Thymus (tissue), 11 donors: Measurements from ENCODE around the gene CHL1. TPM values are rescaled to one million over a fixed set of nuclear protein-coding genes. Genes with fewer than 3 reads are reported as not detected.
"Not testable (repeated sequence)": the region's sequence is repeated elsewhere in the genome, so short reads cannot be mapped to it uniquely, and the experiment has no call there.

Experiments
- DNase-seq, 9 donors: peaks; one replicate each; pipeline ENCODE4 v3.0.0-alpha.2; 2013; ENCODE audit warnings: low spot score in 9 of 9, low read depth in 6 of 9, missing footprints in 1 of 9
- H3K27ac ChIP-seq, 2 donors: one replicate each; pipeline ENCODE4 v1.5.1; 2013; ENCODE audit warnings: control low read depth in 1 of 2, low read depth in 1 of 2, low read length in 1 of 2, mild to moderate bottlenecking in 1 of 2, moderate library complexity in 1 of 2
- H3K27me3 ChIP-seq, 2 donors: one replicate each; pipeline ENCODE4 v1.5.1; 2013; ENCODE audit warnings: low read length in 1 of 2; ENCODE audit not compliant: control insufficient read depth in 2 of 2, insufficient read depth in 1 of 2
- H3K36me3 ChIP-seq, 2 donors: one replicate each; pipeline ENCODE4 v1.5.1; 2013; ENCODE audit warnings: low read length in 1 of 2, mild to moderate bottlenecking in 1 of 2, moderate library complexity in 1 of 2; ENCODE audit not compliant: control insufficient read depth in 2 of 2, insufficient read depth in 2 of 2
- H3K4me1 ChIP-seq, 2 donors: one replicate each; pipeline ENCODE4 v1.5.1; 2013; ENCODE audit warnings: low read length in 2 of 2; ENCODE audit not compliant: control insufficient read depth in 2 of 2, insufficient read depth in 2 of 2
- H3K4me3 ChIP-seq, 2 donors: one replicate each; pipeline ENCODE4 v1.5.1; 2013; ENCODE audit warnings: low read length in 2 of 2, control low read depth in 1 of 2, mild to moderate bottlenecking in 1 of 2
- H3K9me3 ChIP-seq, 2 donors: one replicate each; pipeline ENCODE4 v1.5.1; 2013; ENCODE audit warnings: low read length in 1 of 2, mild to moderate bottlenecking in 1 of 2; ENCODE audit not compliant: control insufficient read depth in 2 of 2, insufficient read depth in 1 of 2
- WGBS: extraction: QIAGEN DNeasy Blood & Tissue Kit; methylation state at CpG from one replicate; pipeline ENCODE4 v1.1.7; 2013; 5-methylcytosine and 5-hydroxymethylcytosine counted together
- polyA plus RNA-seq: library from polyadenylated mRNA; stranded (reverse); fragments of 200-250 nt; gene quantifications from one replicate; pipeline ENCODE4 v1.2.3, GENCODE V29; 2013
- total RNA-seq: library from RNA; stranded (reverse); fragments of 120-200 nt; gene quantifications from one replicate; pipeline ENCODE4 v1.2.4, GENCODE V29; 2013
- donor health status: healthy.

The CHL1 gene
- total and polyA plus RNA-seq, 2 donors: 0.66 to 1.5 TPM

GRCh38 chr3:354432-354831 is 157.9 kb downstream of the CHL1 start:
- Histone ChIP-seq H3K4me1 (no peaks in the 10 kb centered on the region), H3K27ac (no peak overlapping the region), H3K4me3 (no peak overlapping the region), H3K36me3 (no peaks in the 10 kb centered on the region), H3K27me3 (no peaks in the 10 kb centered on the region), H3K9me3 (no peaks in the 10 kb centered on the region)
- peak in 6 of 9 donors; percentile 6 to 44 (median 14) for DNase-seq
- 38% methylated on average over 3 of the region's 3 CpGs for whole genome bisulfite sequencing

GRCh38 chr3:355622-356021 is 159.1 kb downstream of the CHL1 start:
- no peak overlapping the region for H3K4me3 ChIP-seq
- H3K36me3 ChIP-seq: no peaks in the 10 kb centered on the region
- H3K27ac ChIP-seq: no peak overlapping the region
- 74% methylated on average over 8 of the region's 8 CpGs for WGBS
- no peaks in the 10 kb centered on the region for H3K9me3 ChIP-seq
- no peak for DNase-seq
- no peaks in the 10 kb centered on the region for H3K4me1 ChIP-seq
- H3K27me3 ChIP-seq: no peaks in the 10 kb centered on the region

GRCh38 chr3:356952-357351 is 160.4 kb downstream of the CHL1 start:
- Histone ChIP-seq H3K27me3 (no peaks in the 10 kb centered on the region), H3K36me3 (no peaks in the 10 kb centered on the region), H3K9me3 (no peaks in the 10 kb centered on the region), H3K4me3 (no peak overlapping the region), H3K27ac (no peak overlapping the region), H3K4me1 (no peaks in the 10 kb centered on the region)
- 72% methylated on average over 4 of the region's 4 CpGs for WGBS
- no peak for DNase-seq

GRCh38 chr3:359672-360071 is 163.1 kb downstream of the CHL1 start:
- Histone ChIP-seq H3K27me3 (no peaks in the 10 kb centered on the region), H3K4me3 (no peak overlapping the region), H3K4me1 (no peaks in the 10 kb centered on the region), H3K9me3 (no peaks in the 10 kb centered on the region), H3K27ac (no peak overlapping the region), H3K36me3 (no peaks in the 10 kb centered on the region)
- 67% methylated on average over 3 of the region's 3 CpGs for WGBS
- no peak for DNase-seq

- Histone ChIP-seq H3K36me3 (no peaks in the 10 kb centered on the region), H3K4me1 (no peaks in the 10 kb centered on the region), H3K27me3 (no peaks in the 10 kb centered on the region), H3K4me3 (no peak overlapping the region), H3K9me3 (no peaks in the 10 kb centered on the region), H3K27ac (no peak overlapping the region)
- 91% methylated on average over 6 of the region's 6 CpGs for WGBS
- DNase-seq: no peak
Observed at GRCh38 chr3:362681-363338, 166.2 kb downstream of the CHL1 start.

GRCh38 chr3:364287-364686 is 167.7 kb downstream of the CHL1 start:
- Histone ChIP-seq H3K36me3 (no peaks in the 10 kb centered on the region), H3K4me3 (no peak overlapping the region), H3K27me3 (no peaks in the 10 kb centered on the region), H3K4me1 (no peaks in the 10 kb centered on the region), H3K27ac (no peak overlapping the region), H3K9me3 (no peaks in the 10 kb centered on the region)
- WGBS: 95% methylated on average over 4 of the region's 4 CpGs
- no peak for DNase-seq

- 77% methylated on average over 1 of the region's 1 CpG for whole genome bisulfite sequencing
- no peaks in the 10 kb centered on the region for H3K4me1 ChIP-seq
- H3K27ac ChIP-seq: no peak overlapping the region
Observed at GRCh38 chr3:365268-365667, 168.7 kb downstream of the CHL1 start.

GRCh38 chr3:366253-366652 is 169.7 kb downstream of the CHL1 start:
- not testable (repeated sequence) for H3K27ac ChIP-seq, H3K27me3 ChIP-seq, H3K9me3 ChIP-seq, H3K36me3 ChIP-seq, H3K4me1 ChIP-seq, DNase-seq, H3K4me3 ChIP-seq
- WGBS: 91% methylated on average over 7 of the region's 7 CpGs

More at GRCh38 chr3:365268-365667, 168.7 kb downstream of the CHL1 start:
- H3K27me3 ChIP-seq: no peaks in the 10 kb centered on the region
- H3K9me3 ChIP-seq: no peaks in the 10 kb centered on the region
- H3K36me3 ChIP-seq: no peaks in the 10 kb centered on the region
- DNase-seq: no peak
- no peak overlapping the region for H3K4me3 ChIP-seq

GRCh38 chr3:373193-373779 is 176.7 kb downstream of the CHL1 start:
- no peaks in the 10 kb centered on the region for H3K9me3 ChIP-seq
- H3K36me3 ChIP-seq: no peaks in the 10 kb centered on the region
- DNase-seq: no peak
- no peaks in the 10 kb centered on the region for H3K4me1 ChIP-seq
- no peaks in the 10 kb centered on the region for H3K27me3 ChIP-seq
- no peak overlapping the region for H3K4me3 ChIP-seq
- WGBS: 87% methylated on average over 6 of the region's 6 CpGs
- no peak overlapping the region for H3K27ac ChIP-seq
